Common myeloid progenitor, CD34-positive (primary cell): ENCODE measurements around the gene BECN2.

Experiments
- CTCF ChIA-PET: fragments of 350-600 bp; sonication (Branson Sonifier 250); formaldehyde crosslinking; loops from one replicate; lab custom pipeline; 2021; ENCODE audit warnings: antibody characterized with exemption; lab: Charles Lee
- POLR2A ChIA-PET: fragments of 350-600 bp; sonication (Branson Sonifier 250); formaldehyde crosslinking; loops from one replicate; lab custom pipeline; 2021; ENCODE audit warnings: antibody characterized with exemption; lab: Charles Lee
- DNase-seq, 3 donors: peaks; one replicate each; pipeline versions ENCODE4 v3.0.0 to v3.0.0-alpha.2; 2013
- H3K27ac ChIP-seq, 2 experiments: 1 replicate in 1 of 2; 2 replicates in 1 of 2; pipeline ENCODE4 v1.7.0; 2013; ENCODE audit warnings: inconsistent platforms in 2 of 2, low read length in 2 of 2, mild to moderate bottlenecking in 2 of 2, low read depth in 1 of 2, moderate library complexity in 1 of 2; ENCODE audit not compliant: severe bottlenecking in 2 of 2, insufficient read depth in 1 of 2, poor library complexity in 1 of 2
- H3K27me3 ChIP-seq, 5 experiments: replicated peaks in 2 of 5; 1 replicate in 3 of 5; 2 replicates in 2 of 5; pipeline versions ENCODE4 v1.6.1 to v1.7.0; 2013; ENCODE audit warnings: low read length in 4 of 5, mild to moderate bottlenecking in 2 of 5, moderate library complexity in 2 of 5, inconsistent platforms in 1 of 5; ENCODE audit not compliant: insufficient read depth in 5 of 5, control insufficient read depth in 4 of 5
- H3K36me3 ChIP-seq, 4 experiments: 1 replicate in 2 of 4; 2 replicates in 2 of 4; pipeline versions ENCODE4 v1.6.1 to v1.7.0; 2013; ENCODE audit warnings: low read length in 3 of 4, control low read depth in 1 of 4, mild to moderate bottlenecking in 1 of 4; ENCODE audit not compliant: control insufficient read depth in 4 of 4, insufficient read depth in 4 of 4
- H3K4me1 ChIP-seq, 4 experiments: 1 replicate in 3 of 4; 2 replicates in 1 of 4; pipeline versions ENCODE4 v1.6.1 to v1.7.1; 2013; ENCODE audit warnings: low read length in 3 of 4, mild to moderate bottlenecking in 3 of 4, control low read depth in 1 of 4, inconsistent platforms in 1 of 4, moderate library complexity in 1 of 4; ENCODE audit not compliant: control insufficient read depth in 4 of 4, insufficient read depth in 4 of 4; ENCODE audit errors: control extremely low read depth in 1 of 4
- H3K4me3 ChIP-seq, 7 experiments: 1 replicate in 4 of 7; 2 replicates in 3 of 7; pipeline versions ENCODE4 v1.5.1 to v1.7.0; 2013; ENCODE audit warnings: mild to moderate bottlenecking in 7 of 7, low read length in 6 of 7, moderate library complexity in 6 of 7, inconsistent platforms in 2 of 7, low read depth in 2 of 7, control low read depth in 1 of 7; ENCODE audit not compliant: insufficient read depth in 4 of 7, control insufficient read depth in 1 of 7; ENCODE audit errors: extremely low read depth in 1 of 7
- H3K9me3 ChIP-seq, 5 experiments: 1 replicate in 4 of 5; 2 replicates in 1 of 5; pipeline versions ENCODE4 v1.6.1 to v1.7.1; 2013; ENCODE audit warnings: low read length in 4 of 5, mild to moderate bottlenecking in 2 of 5, inconsistent platforms in 1 of 5, low read depth in 1 of 5, moderate library complexity in 1 of 5; ENCODE audit not compliant: control insufficient read depth in 4 of 5, insufficient read depth in 2 of 5; ENCODE audit errors: control extremely low read depth in 1 of 5
- WGBS: methylation state at CpG from one replicate; pipeline ENCODE4 v1.1.5; 2013; ENCODE audit not compliant: insufficient coverage; 5-methylcytosine and 5-hydroxymethylcytosine counted together

Gene BECN2

GRCh38 chr1:241994171-241994570, 36.6 kb downstream of the BECN2 start:
- Histone ChIP-seq H3K36me3 (no peaks in the 10 kb centered on the region), H3K4me1 (peaks cover 0 to 6% (median 4%) of the 10 kb centered on the region in 4 experiments), H3K27ac (no peak overlapping the region), H3K9me3 (no peaks in the 10 kb centered on the region), H3K4me3 (no peak overlapping the region), H3K27me3 (no peaks in the 10 kb centered on the region)
- DNase-seq, result no peak
- CTCF ChIA-PET, result no interaction called here
- WGBS, result 100% methylated on average over 2 of the region's 9 CpGs
- POLR2A ChIA-PET, result no interaction called here

DNA sequence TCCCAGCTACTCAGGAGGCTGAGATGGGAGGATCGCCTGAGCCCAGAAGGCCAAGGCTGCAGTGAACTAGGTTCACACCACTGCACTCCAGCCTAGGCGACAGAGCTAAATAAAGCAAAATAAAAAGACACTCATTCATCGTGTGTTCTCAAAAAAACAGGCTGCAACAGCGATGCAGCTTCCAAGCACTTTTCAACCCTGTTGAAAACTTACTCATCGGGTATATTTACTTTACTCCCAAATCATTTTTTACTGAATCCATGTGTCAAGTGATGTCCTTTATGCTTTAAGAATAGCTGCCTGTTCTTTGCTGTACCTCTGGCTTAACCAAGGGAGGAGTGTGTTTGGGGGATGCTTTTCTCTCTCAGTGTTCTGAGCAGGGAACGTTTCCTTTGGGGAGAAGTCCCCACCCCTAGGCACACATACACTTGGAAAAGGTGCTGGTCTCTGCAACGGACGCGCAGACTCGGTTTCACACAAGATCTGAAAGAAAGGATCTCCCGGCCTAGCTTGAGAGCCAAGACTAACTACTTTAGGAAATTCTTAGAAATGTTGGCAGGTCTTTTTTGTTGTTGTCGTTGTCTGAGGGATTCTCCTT, 39.9 kb downstream of the BECN2 start:
- DNase-seq, result no peak
- Histone ChIP-seq H3K4me3 (no peak overlapping the region), H3K4me1 (peaks cover 0 to 6% (median 4%) of the 10 kb centered on the region in 4 experiments), H3K27ac (no peak overlapping the region), H3K27me3 (no peaks in the 10 kb centered on the region), H3K9me3 (no peaks in the 10 kb centered on the region), H3K36me3 (no peaks in the 10 kb centered on the region)
- ChIA-PET CTCF (interaction anchor here (1.1 to 3.2 kb wide), 6 partner anchors 10 to 472 kb away, joined by 3 to 16 read pairs (median 5); no protein-coding TSS in a partner anchor), POLR2A (no interaction called here)
- 98% methylated on average over 10 of the region's 12 CpGs for WGBS

- CTCF ChIA-PET, result interaction anchor here (1.2 to 3.2 kb wide), 5 partner anchors 9 to 473 kb away, joined by 3 to 16 read pairs (median 7); no protein-coding TSS in a partner anchor
- Histone ChIP-seq H3K27ac (no peak overlapping the region), H3K4me1 (peaks cover 0 to 6% (median 4%) of the 10 kb centered on the region in 4 experiments), H3K4me3 (peak overlapping the region in 6 of 7 experiments; percentile 8 to 75 (median 57)), H3K36me3 (no peaks in the 10 kb centered on the region), H3K9me3 (no peaks in the 10 kb centered on the region), H3K27me3 (no peaks in the 10 kb centered on the region)
- peak; percentile 45 to 54 (median 52) for DNase-seq
- POLR2A ChIA-PET, result no interaction called here
- 8% methylated on average over 18 of the region's 20 CpGs for WGBS
These were observed 40.9 kb downstream of the BECN2 start for GRCh38 chr1:241998412-241998921.

DNA sequence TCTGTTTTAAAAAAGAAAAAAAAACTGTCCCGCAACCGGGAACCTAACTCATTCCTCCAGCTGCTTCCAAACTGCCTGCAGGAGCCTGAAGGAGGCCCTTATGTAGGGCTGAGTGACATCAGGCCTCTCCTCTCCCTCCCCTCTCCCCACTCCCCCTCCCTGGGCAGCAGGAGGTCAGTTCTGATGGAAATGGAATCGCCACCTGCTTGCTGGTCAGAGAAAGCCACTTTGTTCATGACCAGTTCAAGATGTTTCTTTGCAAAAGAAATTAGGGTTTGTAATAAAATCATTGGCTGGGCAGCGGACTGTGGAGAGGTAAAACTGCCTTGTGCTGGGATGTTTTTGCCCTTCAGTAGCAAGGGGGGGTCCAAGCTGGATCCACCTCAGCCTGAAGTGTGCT, 41.5 kb downstream of the BECN2 start, which contains the start of gene MAP1LC3C:
MAP1LC3C (minus strand) TSS at position 73 of the 400 bp plus-strand sequence. CDS start 90 bp downstream, outside the sequence.
- Histone ChIP-seq H3K4me1 (peaks cover 0 to 6% (median 4%) of the 10 kb centered on the region in 4 experiments), H3K27ac (no peak within 1 kb of the TSS), H3K9me3 (no peaks in the 10 kb centered on the region), H3K36me3 (no peaks in the 10 kb centered on the region), H3K4me3 (peak within 1 kb of the TSS in 6 of 7 experiments; percentile 8 to 75 (median 57)), H3K27me3 (no peaks in the 10 kb centered on the region)
- no peak for DNase-seq
- CTCF ChIA-PET, result interaction anchor here (1.2 to 3.0 kb wide), 4 partner anchors 9 to 474 kb away, joined by 3 to 12 read pairs (median 6); no protein-coding TSS in a partner anchor
- POLR2A ChIA-PET, result no interaction called here
- 100% methylated on average over 1 of the region's 4 CpGs for WGBS

- H3K27ac ChIP-seq, result no peak overlapping the region
- no peak for DNase-seq
- no peaks in the 10 kb centered on the region for H3K36me3 ChIP-seq
- peaks cover 0 to 6% (median 4%) of the 10 kb centered on the region in 4 experiments for H3K4me1 ChIP-seq
- no peaks in the 10 kb centered on the region for H3K27me3 ChIP-seq
- H3K4me3 ChIP-seq, result no peak overlapping the region
- no peaks in the 10 kb centered on the region for H3K9me3 ChIP-seq
- WGBS, result 90% methylated on average over 7 of the region's 7 CpGs
- CTCF ChIA-PET, result interaction anchor here (1.3 to 1.6 kb wide), 2 partner anchors 11 to 14 kb away, joined by 3 read pairs; no protein-coding TSS in a partner anchor
- POLR2A ChIA-PET, result no interaction called here
These were observed 42.9 kb downstream of the BECN2 start for GRCh38 chr1:242000434-242000833.

DNA sequence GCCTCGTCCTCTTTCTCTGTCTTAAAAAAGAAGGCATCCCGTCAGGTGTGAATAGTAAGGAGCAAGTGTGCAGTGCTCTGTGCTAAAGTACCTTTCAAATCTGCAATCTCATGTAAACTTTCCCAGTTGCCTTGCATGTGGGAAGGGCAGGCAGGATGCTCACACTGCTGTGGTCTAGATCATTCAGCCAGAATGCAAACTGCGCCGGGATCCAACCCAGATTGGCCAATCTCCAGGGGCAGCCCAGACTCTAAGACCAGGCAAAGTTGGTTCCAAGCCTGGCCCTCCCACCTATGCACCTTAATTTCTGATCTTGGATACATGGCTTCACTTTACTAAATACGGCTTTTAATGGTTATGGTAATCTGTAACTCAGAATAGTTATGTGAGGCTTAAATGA, 44.5 kb downstream of the BECN2 start:
- Histone ChIP-seq H3K4me3 (no peak overlapping the region), H3K9me3 (no peaks in the 10 kb centered on the region), H3K27me3 (no peaks in the 10 kb centered on the region), H3K36me3 (no peaks in the 10 kb centered on the region), H3K27ac (no peak overlapping the region), H3K4me1 (peaks cover 0 to 6% (median 4%) of the 10 kb centered on the region in 4 experiments)
- ChIA-PET POLR2A (no interaction called here), CTCF (interaction anchor here (1.6 kb wide), 1 partner anchor 16 kb away, joined by 3 read pairs; no protein-coding TSS in a partner anchor)
- no peak for DNase-seq
- 94% methylated on average over 4 of the region's 5 CpGs for WGBS

DNA sequence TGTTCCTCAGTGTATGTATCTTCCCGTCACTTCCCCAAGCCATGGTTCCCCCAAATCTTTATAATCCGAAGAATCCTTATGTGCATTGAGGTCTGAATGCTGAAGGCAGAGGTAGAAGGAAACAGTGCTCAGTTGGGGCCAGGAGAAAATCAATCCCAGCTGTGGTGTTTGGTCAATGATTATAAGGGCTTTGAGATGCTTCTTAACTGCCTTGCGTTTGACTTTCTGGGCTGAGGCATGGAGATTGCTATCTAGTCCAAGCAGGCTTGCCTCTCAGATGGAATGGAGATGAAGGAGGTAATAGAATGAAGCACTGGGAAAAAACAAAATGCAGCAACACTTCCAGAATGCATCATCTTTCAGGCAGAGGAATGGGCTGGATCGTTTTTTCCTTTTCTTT, 44.9 kb downstream of the BECN2 start:
- Histone ChIP-seq H3K4me3 (no peak overlapping the region), H3K9me3 (no peaks in the 10 kb centered on the region), H3K27me3 (peaks cover 0 to 1% (median 0%) of the 10 kb centered on the region in 5 experiments), H3K36me3 (no peaks in the 10 kb centered on the region), H3K27ac (no peak overlapping the region), H3K4me1 (peaks cover 0 to 6% (median 4%) of the 10 kb centered on the region in 4 experiments)
- 100% methylated on average over 4 of the region's 4 CpGs for WGBS
- ChIA-PET POLR2A (no interaction called here), CTCF (no interaction called here)
- DNase-seq, result no peak
